HG03354 (cell line): Measurements from ENCODE around the gene NUP62CL.
A peak's percentile ranks its signal among the peaks of the same experiment; 100 is the strongest.

ENCODE experiments used
- ATAC-seq: cut with Tn5 transposase; IDR thresholded peaks from one replicate; pipeline ENCODE4 v1.9.1; 2021; ENCODE audit warnings: mild to moderate bottlenecking; ENCODE audit not compliant: unreplicated experiment, poor library complexity, severe bottlenecking

NUP62CL gene

DNA sequence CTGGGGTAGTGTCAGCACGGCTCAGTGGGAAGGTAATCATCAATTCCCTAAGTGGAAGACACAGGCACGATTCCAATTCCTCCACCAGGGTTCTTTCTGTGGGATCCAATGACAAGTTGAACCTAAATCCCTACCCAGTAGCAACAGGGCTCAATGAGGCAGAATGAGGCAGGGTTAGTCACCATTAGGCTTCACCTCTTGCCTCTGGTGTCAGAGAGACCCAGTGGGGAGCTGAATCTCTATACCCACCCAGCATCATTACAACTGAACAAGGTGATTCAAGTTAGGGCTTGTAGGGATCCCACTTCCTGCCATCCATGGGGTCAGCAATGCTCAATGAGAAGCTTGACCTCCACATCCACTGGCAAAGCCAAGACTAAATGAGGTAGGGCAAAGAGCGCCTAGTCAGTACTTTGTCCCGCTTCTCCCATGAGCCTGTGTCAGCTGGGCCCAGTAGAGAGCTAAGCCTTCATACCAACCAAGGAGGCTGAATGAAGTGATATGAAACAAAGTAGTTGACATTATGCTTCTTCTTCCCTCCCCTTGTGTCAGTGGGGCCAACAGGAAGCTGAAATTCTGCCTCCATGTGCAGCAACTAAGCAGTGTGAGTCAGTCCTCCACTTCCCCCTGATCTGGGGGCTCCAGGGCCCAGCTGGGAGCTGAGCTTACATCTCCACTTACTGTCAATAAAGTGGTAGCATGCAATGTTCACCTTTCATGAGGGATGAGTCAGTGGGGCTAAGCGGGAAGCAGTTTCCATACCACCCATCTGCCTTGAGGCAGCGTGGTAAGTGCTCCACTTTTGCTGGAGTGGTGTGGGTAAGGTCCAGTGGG, 51.2 kb downstream of the NUP62CL start:
- ATAC-seq = no peak

DNA sequence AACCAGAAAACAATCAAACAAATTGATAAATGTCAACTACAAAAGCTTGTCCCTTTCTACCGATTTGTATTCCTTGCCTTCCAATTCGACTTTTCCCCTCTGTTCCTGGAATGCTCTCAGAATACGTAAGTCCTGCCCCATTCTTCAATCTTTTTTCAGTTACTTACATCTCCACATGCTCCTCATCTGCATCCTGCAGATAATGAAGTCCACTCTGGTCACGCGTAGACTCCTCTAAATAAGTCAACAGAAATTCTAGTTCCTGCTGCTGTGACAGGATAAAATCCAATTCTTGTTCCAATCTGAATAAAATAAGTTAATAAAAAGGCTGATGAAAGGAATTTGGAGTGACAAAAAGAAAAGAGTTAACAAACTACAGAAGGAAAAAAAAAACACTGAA, 53.2 kb downstream of the NUP62CL start:
- ATAC-seq = no peak

DNA sequence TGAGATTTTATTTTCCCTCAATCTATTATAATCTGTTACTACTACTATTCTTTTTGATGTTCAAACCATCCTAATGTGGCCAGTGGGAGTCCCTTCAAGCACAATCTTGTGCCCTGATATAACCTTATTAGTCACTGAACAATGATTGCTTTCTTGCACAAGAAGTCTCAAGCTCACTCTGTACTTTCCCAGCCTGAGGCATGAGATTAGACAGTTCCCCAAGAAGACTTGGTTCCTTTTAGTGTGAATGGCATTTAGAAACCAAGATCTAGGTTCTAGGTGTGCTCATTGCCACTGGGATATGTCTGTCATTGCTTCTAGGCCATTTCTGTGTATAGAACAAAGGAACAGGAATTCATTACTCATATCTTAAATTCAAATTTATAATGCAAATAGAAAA, 59.6 kb downstream of the NUP62CL start:
- ATAC-seq = no peak

DNA sequence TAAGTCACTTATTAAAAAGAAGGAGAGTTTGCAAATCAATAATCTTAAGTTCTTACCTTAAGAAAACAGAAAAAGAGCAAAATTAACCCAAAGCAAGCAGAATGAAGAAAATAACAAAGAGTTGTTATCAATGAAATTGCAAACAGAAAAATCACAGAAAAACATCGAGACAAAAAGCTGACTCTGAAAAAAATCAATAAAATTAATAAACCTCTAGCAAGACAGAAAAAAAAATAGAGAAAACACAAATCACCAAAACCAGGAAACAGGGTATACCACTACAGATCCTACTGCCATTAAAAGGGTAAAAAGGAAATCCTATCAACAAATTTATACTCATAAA, 70.3 kb downstream of the NUP62CL start:
- ATAC-seq = no peak

- ATAC-seq = peak; percentile 88
Observed at GRCh38 chrX:107135049-107135964, 70.9 kb downstream of the NUP62CL start.

GRCh38 chrX:107123750-107124149, 82.5 kb downstream of the NUP62CL start:
- ATAC-seq = no peak

- no peak for ATAC-seq
Observed at GRCh38 chrX:107119283-107119682, 87.0 kb downstream of the NUP62CL start.

- peak; percentile 100 for ATAC-seq
Observed at GRCh38 chrX:107118322-107119147, 87.7 kb downstream of the NUP62CL start, which contains the start of gene RBM41. TSS of gene RBM41 (minus strand) at chrX:107118822. CDS start at chrX:107118773, 49 bp downstream.

DNA sequence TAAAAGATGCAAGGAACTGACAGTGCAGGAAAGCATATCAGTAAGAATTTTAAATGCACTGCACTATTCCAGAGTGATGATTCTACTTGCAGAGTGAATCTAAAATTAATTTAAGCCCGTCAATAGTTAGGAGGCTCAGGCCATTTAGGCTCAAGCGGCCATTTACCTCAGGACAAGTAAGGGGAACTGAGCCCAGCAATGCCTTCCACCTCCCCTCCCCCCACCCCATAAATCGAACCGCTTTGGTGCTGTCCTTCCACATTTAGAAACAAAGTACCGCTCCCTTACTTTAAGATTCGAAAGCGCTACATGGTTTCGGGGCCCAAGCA, 88.3 kb downstream of the NUP62CL start:
- no peak for ATAC-seq

GRCh38 chrX:107107459-107107858, 98.8 kb downstream of the NUP62CL start:
- no peak for ATAC-seq

DNA sequence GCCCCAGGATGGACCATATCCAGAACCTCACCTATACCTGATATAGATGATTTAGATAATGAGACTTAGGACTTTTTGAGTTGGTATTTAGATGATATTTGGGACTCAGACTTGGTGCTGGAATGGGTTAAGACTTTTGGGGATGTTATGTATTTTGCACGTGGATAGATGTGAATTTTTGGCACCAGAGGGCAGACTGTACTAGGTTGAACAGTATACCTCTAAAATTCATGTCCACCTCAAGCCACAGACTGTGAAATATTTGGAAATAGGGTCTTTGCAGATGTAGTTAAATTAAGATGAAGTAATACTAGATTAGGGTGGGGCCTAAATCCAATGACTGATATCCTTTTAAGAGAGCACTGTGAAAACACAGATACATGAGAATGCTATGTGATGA, 103.3 kb downstream of the NUP62CL start:
- ATAC-seq = no peak

- ATAC-seq = no peak
Observed at GRCh38 chrX:107076158-107076557, 130.1 kb downstream of the NUP62CL start.
